ENCODE results near the gene KIF26B.

DNA sequence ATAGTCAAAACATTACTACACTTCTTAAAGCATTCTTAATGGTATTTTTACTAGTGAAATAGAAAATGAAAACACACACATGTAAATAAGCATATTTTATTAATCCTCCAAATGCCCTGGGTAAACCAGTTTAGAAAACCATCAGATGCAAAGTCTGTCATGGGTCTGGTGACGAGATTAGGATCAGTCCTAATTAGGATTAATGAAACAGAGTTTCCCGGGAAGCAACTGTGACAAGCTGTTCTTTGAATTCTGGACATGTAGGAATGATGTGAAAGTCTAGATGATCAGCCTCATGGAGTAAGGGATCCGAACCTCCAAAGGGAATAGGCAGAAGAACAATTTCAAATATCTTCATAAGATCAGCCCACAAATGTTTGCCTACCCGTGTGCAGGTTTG, 250.2 kb downstream of the KIF26B start:
- TF ChIP-seq, protein P1, sequence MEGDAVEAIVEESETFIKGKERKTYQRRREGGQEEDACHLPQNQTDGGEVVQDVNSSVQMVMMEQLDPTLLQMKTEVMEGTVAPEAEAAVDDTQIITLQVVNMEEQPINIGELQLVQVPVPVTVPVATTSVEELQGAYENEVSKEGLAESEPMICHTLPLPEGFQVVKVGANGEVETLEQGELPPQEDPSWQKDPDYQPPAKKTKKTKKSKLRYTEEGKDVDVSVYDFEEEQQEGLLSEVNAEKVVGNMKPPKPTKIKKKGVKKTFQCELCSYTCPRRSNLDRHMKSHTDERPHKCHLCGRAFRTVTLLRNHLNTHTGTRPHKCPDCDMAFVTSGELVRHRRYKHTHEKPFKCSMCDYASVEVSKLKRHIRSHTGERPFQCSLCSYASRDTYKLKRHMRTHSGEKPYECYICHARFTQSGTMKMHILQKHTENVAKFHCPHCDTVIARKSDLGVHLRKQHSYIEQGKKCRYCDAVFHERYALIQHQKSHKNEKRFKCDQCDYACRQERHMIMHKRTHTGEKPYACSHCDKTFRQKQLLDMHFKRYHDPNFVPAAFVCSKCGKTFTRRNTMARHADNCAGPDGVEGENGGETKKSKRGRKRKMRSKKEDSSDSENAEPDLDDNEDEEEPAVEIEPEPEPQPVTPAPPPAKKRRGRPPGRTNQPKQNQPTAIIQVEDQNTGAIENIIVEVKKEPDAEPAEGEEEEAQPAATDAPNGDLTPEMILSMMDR (conservative IDR thresholded peaks at IDR 0.05; ENCODE audit: low read depth in 2 of 2): no peak
- TF ChIP-seq EZH2 (IDR thresholded peaks at IDR 0.05; ENCODE audit: low read depth, unreplicated experiment): no peak
- TF ChIP-seq, protein P2, sequence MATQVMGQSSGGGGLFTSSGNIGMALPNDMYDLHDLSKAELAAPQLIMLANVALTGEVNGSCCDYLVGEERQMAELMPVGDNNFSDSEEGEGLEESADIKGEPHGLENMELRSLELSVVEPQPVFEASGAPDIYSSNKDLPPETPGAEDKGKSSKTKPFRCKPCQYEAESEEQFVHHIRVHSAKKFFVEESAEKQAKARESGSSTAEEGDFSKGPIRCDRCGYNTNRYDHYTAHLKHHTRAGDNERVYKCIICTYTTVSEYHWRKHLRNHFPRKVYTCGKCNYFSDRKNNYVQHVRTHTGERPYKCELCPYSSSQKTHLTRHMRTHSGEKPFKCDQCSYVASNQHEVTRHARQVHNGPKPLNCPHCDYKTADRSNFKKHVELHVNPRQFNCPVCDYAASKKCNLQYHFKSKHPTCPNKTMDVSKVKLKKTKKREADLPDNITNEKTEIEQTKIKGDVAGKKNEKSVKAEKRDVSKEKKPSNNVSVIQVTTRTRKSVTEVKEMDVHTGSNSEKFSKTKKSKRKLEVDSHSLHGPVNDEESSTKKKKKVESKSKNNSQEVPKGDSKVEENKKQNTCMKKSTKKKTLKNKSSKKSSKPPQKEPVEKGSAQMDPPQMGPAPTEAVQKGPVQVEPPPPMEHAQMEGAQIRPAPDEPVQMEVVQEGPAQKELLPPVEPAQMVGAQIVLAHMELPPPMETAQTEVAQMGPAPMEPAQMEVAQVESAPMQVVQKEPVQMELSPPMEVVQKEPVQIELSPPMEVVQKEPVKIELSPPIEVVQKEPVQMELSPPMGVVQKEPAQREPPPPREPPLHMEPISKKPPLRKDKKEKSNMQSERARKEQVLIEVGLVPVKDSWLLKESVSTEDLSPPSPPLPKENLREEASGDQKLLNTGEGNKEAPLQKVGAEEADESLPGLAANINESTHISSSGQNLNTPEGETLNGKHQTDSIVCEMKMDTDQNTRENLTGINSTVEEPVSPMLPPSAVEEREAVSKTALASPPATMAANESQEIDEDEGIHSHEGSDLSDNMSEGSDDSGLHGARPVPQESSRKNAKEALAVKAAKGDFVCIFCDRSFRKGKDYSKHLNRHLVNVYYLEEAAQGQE (IDR thresholded peaks at IDR 0.05; ENCODE audit: unreplicated experiment): no peak
- TF ChIP-seq EZH2phosphoT487 (IDR thresholded peaks at IDR 0.05; ENCODE audit: unreplicated experiment): no peak
- TF ChIP-seq STAT1 (IDR thresholded peaks at IDR 0.05; ENCODE audit: unreplicated experiment): no peak
